ENCODE measurements around the gene CALM3.
"Not testable (repeated sequence)": the region's sequence is repeated elsewhere in the genome, so short reads cannot be mapped to it uniquely, and the experiment has no call there.

The CALM3 gene

DNA sequence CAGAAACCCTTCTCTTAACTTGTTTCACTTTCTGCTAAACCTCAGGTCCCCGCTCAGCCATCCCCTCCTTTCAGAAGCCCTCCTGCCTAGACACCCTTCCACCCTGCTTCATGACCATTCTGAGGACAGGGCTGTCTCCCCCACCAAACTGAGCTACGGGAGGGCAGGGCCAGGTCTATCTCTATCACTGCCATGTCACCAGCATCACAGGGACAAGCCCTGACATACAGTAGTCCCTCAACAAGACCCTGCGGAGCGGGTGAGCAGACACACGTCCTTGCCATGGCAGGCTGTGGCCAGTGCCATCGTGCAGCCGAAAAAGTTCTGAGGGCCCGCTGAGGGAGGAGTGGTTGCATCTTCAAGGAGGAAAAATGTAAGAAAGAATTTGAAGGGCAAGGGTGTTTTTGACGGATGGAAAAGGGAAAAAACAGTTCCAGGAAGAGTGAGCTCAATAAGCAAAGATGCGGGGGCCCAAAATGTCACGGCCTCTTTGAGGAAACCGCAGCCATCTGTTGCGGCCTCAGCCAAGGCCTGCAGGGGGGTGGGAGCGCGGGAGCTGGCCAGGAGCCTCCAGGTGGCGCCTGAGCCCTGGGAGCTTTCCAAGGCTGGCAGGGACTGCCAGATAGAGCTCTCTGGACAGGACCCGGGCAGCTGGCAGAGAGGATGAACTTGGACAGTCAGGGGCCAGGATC lies 15.6 kb downstream of the CALM3 start:
- FAIRE-seq: no peak

DNA sequence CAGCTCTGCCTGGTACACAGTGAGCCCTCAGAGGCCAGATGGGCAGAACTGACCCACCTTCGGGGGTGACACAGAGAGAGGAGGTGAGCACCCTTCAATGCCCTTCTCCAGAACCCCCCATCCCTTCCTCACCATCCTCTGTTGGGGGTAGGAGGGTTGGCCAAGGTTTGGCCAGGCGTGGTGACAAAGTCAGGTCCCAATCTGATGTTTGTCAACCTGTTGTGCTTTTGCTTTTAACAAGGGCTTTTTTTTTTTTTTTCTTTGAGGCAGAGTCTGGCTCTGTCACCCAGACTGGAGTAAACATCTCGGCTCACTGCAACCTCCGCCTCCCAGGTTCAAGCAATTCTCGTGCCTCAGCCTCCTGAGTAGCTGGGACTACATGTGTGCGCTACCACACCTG lies 16.5 kb downstream of the CALM3 start:
- no peak for FAIRE-seq

DNA sequence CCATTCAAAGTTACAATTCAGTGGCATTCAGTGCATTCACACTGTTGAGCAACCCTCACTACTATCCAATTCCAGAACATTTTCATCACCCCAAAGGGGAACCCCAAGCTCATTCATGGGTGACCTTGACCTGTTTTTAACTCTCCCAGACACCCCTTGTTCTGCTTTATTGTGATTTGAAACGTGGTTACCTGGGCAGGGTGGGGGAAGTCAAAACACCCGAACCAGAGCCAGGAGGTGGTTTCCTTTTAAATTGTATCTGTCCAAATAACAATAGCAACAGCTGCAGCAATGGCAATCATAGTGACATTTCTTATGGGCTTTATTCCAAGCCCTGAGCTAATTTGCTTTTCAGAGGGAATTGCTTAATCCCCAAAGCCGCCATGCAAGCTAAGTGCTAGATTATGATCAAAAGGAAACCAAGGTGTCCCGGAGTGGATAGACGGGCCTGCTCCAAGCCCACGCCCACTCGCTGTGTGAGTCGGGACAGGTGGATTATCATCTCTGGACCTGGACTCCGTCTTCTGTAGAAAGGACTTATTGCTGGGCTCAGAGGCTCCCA lies 17.6 kb downstream of the CALM3 start:
- FAIRE-seq: no peak

DNA sequence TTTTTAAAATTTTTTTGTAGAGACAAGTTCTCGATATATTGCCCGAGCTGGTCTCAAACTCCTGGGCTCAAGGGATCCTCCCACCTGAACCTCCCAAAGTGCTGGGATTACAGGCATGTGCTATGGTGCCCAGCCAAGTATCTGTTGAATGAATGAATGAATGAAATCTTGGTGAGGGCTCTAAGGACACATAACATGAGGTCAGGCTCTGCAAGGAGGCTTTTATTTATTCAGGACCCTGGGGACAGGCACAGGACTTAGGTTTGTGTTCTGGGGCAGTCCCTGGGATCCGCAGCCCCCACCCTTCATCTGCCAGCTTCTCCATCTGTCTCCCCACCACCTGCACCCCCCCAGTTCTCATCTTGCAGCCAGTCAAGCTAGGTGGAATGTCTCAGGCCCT lies 19.1 kb downstream of the CALM3 start:
- no peak for FAIRE-seq

DNA sequence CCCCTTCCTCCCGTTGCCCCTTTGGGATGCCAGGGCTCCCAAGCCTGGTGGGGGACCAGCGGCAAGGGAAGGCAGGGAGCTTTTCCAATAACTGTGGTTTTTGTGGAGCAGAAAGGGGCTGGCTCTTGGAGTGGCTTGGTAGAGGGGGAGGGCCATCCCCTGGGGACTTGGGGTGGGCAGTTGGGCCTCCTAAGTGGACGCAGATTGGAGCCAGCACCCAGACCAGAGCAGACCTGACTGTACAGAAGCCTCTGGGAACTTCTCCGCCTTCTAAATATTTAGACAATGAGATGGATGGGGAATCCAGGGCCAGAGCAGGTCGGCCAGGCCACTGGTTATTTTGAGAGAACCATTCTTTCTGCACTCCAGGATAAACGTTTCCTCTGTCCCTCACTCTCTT lies 19.6 kb downstream of the CALM3 start:
- no peak for FAIRE-seq

DNA sequence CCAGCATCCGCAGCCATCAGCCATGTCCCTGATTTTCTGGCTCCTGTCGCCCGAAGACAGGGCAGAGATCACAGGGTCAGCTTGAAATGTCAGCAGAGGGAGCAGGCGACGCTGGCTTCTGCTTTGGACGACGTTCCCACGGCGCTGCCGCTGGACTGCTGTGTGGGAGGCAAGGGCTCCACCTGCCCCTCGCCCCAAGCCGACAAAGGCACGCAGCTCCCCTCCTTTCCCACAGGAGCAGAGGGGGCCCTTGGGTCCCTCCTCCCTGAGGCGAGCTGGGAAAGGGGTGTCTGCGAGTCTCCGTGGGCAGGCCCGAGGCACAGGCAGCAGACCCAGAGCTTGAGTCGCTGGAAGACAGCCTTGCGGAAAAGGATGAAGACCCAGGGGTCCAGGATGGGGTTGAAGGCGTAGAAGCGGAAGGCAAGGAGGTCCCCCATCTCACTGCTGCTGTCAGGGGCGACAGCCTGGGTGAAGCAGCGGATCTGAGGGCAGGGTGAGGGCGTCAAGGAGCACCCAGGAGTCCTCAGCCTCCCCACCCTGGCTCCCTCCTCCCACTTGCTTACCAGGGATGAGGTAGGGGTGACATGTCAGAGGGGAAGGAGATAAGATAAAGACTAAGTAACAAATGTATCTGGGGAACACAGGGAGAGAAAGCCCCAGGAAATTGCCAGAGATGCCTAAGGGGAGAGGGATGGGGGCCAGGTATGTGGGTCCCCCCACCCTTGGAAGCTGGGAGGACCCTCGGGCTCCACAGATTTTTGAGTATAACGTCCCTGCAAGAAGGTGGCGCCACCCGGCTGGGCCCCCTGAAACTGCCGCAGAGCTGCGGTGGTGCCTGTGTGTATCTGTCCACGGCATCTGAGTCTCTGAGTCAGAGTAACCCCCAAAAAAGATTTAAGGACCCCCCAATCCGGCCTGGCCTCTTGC lies 20.3 kb downstream of the CALM3 start:
- no peak for FAIRE-seq

DNA sequence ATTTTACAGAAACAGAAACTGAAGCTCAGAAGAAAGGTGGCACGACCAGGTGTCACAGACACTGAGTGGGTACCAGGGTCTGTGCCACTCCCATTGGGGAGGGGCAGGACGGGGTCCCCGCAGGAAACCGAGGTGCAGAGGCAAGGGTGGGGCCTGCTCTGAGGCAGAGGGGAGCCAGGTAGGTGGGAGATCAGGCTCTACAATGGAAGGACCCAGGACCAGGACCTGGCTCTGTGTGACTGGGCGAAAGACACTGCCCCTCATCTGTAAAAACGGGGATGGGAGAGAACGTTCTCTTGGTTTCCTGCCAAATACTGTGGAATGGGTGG lies 21.0 kb downstream of the CALM3 start:
- no peak for FAIRE-seq

DNA sequence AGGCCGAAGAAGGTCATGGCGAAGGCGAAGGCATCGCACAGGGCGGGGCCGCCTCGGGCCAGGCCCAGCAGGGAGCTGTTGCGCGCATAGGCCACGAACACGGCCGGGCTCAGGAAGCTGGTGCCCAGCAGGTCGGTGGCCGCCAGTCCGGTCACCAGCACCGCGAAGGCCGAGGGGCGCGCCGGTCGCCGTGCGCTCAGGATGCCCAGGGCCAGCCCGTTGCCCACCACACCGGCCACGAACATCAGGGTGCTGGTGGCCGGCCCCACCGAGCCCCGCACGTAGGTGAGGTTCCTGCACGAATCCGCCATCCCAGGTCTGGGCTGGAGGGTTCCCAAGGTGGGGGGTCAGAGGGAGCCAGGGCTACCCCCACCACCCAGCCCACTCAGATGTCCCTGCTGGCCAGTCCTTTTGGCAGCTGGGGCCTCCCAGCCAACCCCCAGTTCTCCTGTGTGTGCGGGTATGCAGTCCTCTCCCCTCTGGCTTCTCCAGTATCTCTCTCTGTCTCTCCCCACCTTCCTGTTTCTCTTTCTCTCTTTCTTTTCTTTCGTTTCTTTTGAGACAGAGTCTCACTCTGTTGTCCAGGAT lies 22.9 kb downstream of the CALM3 start:
- FAIRE-seq: no peak

DNA sequence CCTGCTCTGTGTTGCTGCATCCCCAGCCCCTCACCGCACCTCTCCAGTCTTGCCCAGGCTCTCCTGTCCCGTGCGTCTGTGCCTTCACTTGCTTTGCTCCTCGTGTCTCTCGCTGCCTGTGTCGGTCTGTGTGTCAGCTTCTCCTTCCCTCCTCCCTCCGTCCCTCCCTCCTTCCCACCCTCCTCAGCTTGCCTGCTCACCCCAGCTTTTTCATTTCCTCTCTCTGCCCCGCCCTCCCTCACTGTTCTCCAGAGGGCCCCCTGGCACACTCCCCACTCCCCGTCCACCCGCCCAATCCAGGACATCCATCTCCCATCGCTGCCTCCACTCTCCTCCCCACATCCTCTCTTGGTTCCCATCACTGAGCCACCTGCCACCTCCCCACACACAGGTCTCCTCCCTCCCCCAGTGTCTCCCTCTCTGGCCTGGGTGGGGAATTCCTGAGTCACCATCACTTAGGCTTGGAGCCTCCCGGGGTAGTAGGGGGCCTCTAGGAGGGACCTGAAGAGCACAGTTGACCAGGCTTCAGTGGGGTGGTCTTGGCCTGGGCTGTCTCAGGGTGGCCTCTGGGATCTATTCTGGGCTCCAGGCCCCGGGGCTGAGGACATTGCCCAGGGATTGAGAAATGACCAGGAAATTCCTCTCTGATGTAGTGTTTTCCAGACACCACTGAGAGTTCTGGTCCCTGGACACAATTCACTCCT lies 24.0 kb downstream of the CALM3 start, which contains the start of gene PTGIR:
Gene PTGIR, minus strand, starts transcription at position 132 of the 704 bp plus-strand sequence. CDS start 864 bp downstream, outside the sequence.
- FAIRE-seq: no peak

DNA sequence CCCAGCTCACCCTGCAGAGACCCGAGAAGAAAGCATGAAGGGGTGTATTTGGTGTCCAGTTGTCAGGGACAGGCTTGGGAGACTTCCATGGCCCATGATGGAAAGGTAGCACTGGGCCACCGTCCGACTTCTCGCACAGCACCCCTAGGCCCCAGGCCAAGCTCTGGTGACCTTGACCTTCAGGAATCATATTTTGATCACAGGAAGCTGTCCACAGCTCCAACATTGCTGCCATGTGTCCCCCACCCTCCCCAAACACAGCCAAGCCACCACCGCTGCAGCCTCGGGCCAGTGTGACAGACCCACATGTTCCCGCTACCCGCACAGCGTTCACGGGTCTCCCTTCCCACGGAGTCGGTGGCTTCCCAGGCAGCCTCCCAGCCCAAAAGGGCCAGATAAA lies 24.6 kb downstream of the CALM3 start:
- FAIRE-seq: no peak

DNA sequence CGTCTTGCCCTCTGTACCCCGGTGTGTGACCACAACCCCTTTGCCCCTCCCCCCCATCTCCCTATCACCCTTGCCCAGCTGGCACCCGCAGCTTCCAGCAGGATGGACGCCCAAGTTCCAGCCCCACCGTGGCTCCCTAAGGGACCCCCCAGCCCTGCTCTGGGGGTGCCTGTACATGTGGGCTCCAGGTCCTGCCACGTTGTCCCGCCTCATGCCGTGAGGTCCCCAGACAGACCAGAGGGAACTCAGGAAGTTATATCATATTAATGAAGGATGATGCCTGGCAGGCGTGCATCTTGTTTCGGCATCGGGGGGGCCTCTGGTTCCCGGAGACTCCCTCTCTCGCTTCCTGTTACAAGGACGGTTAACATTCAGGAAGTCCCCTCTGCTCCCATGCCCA lies 25.3 kb downstream of the CALM3 start:
- FAIRE-seq: no peak

DNA sequence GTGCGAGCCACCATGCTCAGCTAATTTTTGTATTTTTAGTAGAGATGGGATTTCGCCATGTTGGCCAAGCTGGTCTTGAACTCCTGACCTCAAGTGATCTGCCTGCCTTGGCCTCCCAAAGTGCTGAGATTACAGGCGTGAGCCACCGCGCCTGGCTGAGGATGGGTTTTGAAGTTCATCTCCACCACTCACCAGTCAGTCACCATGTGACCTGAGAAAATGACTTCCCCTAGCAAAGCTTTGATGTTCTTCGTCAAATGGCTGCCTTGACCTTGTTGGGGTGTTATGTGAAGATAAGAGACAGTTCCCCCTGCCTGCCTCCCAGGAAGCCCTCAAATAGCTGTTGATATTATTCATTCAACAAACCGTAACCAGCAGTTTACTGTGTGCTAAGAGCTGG lies 27.8 kb downstream of the CALM3 start:
- FAIRE-seq: not testable (repeated sequence)

DNA sequence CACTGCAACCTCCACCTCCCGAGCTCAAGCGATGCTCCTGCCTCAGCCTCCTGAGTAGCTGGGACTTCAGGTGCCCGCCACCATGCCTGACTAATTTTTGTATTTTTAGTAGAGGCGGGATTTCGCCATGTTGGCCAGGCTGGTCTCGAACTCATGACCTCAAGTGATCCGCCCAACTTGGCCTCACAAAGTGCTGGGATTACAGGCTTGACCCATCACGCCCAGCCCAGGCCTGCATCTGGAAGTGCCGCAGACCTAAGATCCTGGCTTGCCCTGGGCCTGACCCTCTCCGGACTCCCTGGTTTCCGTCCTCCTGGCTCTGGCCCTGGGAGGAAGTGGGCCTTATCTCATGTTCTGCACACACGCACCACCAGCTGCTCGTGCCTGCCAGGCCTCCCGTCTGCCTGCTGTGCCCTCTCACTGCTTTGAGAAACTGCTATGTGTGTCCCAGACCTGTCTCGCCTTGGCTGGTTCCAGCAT lies 28.5 kb downstream of the CALM3 start:
- no peak for FAIRE-seq

DNA sequence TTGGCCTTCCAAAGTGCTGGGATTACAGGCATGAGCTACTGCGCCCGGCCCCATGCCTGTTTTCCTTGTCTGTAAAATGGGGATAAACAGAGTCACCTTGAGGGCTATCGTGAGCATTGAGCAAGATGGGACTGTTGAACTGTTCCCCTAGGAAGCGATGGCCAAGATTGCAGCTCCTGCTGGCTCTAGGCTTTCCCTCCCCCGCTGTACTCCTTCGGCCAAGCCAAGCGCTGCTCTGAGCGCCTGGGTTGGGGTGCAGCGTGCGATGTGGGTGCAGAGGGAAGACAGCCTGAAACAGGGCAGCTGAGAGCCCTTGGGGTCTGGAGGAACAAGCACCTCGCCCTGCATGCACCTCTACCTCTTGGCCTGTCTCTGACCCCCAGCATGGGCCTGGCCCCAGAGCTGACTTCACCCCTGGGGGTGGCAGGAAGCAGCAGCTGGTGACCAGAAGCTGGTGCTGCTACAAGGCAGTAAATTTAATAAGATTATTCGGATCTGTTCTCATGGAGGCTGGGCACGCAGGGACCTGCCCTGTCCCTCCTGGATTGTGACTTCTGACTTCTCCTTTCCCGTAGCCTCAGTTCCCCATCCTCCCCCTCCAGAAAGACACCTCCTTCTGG lies 29.6 kb downstream of the CALM3 start:
- no peak for FAIRE-seq

DNA sequence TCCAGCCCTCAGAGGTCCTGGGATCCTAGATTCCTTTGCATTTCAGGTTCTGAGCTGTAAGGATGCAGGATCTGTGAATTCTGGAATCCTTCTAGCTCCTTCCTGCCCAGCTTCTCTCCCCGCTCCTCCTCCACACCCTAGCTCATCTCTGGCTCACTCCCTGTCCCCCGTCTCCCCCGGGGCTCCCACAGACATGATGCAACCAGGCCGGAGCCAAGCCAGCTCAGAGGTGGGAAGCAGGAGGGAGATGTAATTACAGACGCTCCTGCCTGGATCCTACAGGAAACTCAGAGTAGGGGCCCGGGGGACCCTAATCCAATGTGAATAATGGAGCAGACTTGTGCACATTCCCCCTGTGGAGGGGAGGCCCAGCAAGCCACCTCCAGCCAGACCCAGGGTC lies 30.4 kb downstream of the CALM3 start:
- no peak for FAIRE-seq

DNA sequence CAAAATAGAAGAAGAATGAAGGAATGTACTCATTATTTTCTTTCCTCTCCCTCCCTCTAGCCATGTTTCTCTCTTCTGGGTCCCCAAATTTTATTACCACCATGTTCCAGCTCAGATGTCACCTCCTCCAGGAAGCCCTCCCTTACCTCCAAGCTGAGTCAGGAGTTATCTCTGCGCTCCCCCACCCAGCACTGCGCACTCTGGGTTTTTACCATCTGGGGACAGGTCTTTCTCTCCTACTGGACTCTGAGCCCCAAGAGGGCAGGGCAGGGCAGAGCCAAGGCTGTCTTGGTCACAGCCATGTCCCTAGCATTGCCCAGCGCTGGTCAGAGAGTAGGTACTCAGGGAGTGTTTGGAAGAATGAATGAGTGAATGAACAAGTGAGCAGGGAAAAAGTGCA lies 32.0 kb downstream of the CALM3 start:
- FAIRE-seq: no peak

DNA sequence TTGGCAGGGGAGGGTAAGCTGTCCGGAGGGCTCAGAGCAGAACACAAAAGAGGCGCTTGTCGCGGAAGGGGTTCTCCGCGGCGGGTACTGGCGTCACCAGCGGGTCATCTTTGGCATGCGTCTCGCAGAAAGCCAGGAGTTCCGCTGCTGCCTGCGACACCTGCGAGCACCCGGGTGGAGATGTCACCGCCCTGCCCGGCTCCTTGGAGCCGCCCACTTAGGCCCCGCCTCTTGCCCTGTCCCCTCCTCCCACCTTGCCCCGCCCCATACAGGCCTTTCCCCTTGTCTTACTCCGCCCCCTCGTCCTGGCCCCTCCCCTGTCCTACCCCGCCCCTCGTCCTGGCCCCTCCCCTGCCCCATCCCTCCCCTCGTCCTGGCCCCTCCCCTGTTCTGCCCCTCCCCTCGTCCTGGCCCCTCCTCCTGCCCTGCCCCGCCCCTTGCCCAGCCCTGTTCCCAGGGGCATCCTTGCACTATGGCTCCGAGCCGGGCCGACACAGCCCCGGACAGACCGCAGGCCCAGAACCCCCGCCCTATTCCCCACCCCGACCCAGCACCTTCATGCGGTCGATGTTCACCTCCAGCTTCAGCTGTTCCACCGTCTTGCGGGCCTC lies 33.0 kb downstream of the CALM3 start:
- no peak for FAIRE-seq

DNA sequence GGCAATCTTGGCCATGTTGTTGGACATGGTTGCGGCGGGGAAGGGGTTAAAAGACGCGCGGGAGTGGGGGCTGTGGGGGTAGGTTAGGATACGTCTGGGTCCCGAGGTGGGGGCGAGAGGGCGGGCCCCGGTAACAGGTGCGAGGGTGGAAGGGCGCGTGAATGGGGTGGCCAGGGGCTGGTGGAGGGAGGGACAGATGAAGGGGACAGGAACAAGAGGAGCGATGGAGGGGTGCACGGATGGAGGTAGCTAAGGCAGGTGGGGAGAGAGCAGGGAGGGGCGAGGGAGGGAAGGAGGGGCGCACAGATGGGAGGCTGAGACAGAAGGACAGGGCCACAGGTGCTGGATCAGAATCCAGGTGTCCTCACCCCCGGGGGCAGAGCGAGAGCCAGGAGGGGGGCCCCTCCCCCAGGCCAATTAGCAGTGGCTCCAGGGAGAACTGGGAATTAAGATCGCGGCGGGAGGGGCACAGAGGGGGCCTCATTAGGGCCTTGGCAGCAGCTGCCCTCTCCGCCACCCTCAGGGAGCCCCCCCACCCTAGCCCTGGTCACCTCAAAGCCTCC lies 33.6 kb downstream of the CALM3 start:
- no peak for FAIRE-seq

DNA sequence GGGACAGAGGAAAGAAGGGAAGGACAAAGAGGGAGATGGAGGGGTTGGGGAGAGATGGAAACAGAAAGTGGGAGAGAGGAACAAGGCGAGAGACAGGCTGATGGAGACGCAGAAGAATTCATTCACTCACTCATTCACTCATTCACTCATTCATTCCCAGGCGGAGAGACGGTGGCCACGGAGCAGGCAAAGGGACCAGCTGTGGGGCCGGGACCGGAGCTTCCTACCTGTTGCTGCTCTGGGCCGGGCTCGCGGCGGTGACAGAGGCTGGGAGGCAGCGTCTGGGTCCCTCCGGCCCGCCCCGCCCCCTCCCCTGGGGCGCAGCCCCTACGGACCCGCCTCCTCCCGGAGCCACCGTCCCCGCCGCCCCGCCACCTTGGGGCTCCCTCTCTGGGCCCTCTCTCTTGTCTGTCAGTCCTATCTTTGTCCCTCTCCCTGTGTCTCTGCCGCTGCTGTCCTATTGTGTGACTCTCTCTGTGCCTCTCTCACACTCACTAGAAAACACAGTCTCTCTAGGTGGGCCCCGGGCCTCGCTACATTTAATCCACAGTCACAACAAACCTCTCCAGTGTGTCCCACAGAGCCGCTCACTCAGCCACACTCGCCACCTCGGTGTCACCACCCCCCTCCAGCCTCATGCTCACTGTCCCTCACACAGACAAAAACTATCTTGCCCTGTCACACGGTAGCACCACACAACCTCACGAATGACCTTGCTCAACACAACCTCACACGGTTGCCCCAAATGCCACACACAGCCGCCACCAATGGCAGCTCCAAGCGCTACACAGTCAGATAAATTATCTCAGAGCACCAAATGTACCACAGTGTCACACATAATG lies 35.0 kb downstream of the CALM3 start, which contains the start of gene GNG8:
Gene GNG8, minus strand, starts transcription at position 283 of the 842 bp plus-strand sequence. CDS start 1,520 bp downstream, outside the sequence.
- FAIRE-seq: no peak

DNA sequence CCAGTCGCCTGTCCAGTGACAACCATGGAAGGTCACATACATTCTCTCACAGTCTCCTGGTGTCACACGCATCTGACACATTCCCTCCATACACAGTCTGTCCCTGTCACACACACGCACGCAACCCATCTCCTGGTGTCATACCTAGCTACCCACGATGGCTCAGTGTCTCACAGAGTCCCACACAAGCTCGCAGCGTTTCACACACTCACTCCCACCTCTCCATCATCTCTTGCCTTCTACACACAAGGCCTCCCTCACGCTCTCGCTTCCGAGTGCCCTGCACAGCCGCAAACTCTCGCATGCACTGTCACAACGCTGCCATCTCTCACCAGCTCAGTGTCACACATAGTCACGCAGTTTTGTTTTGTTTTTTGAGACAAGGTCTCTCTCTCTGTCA lies 36.1 kb downstream of the CALM3 start:
- no peak for FAIRE-seq
